NCI-H524 (cell line): ENCODE measurements around the gene UGCG.
"Not testable (repeated sequence)": the region's sequence is repeated elsewhere in the genome, so short reads cannot be mapped to it uniquely, and the experiment has no call there.

Source experiments
- DNase-seq, 2 experiments: peaks; one replicate each; lab custom pipeline; 2025; lab: John Stamatoyannopoulos, UW

The UGCG gene

GRCh38 chr9:111920531-111920930 is 23.9 kb downstream of the UGCG start:
- no peak for DNase-seq

- no peak for DNase-seq
Measured at GRCh38 chr9:111922324-111923013, 25.9 kb downstream of the UGCG start.

GRCh38 chr9:111924281-111924680 is 27.7 kb downstream of the UGCG start:
- no peak for DNase-seq

GRCh38 chr9:111925017-111925770 is 28.6 kb downstream of the UGCG start:
- DNase-seq, result no peak

GRCh38 chr9:111925784-111926183 is 29.2 kb downstream of the UGCG start:
- no peak for DNase-seq

- DNase-seq, result no peak
Measured at GRCh38 chr9:111926421-111926875, 29.8 kb downstream of the UGCG start.

GRCh38 chr9:111928359-111928720 is 31.7 kb downstream of the UGCG start:
- no peak for DNase-seq

- no peak for DNase-seq
Measured at GRCh38 chr9:111934747-111935146, 38.1 kb downstream of the UGCG start.

- no peak for DNase-seq
Measured at GRCh38 chr9:111936391-111936790, 39.8 kb downstream of the UGCG start.

- no peak for DNase-seq
Measured at GRCh38 chr9:111937301-111937700, 40.7 kb downstream of the UGCG start.

- DNase-seq, result no peak
Measured at GRCh38 chr9:111937781-111938426, 41.3 kb downstream of the UGCG start.

- DNase-seq, result no peak
Measured at GRCh38 chr9:111938427-111938800, 41.8 kb downstream of the UGCG start.

GRCh38 chr9:111939322-111939721 is 42.7 kb downstream of the UGCG start:
- DNase-seq, result no peak

GRCh38 chr9:111940697-111941096 is 44.1 kb downstream of the UGCG start:
- no peak for DNase-seq

GRCh38 chr9:111943200-111943599 is 46.6 kb downstream of the UGCG start:
- DNase-seq, result no peak

GRCh38 chr9:111943746-111944145 is 47.1 kb downstream of the UGCG start:
- DNase-seq, result no peak

GRCh38 chr9:111944241-111944866 is 47.7 kb downstream of the UGCG start:
- DNase-seq, result no peak

GRCh38 chr9:111945216-111945615 is 48.6 kb downstream of the UGCG start:
- no peak for DNase-seq

- not testable (repeated sequence) for DNase-seq
Measured at GRCh38 chr9:111948109-111948508, 51.5 kb downstream of the UGCG start.

GRCh38 chr9:111948951-111949350 is 52.3 kb downstream of the UGCG start:
- no peak for DNase-seq

GRCh38 chr9:111949919-111950318 is 53.3 kb downstream of the UGCG start:
- DNase-seq, result no peak

GRCh38 chr9:111952559-111952958 is 55.9 kb downstream of the UGCG start:
- no peak for DNase-seq

- DNase-seq, result no peak
Measured at GRCh38 chr9:111953444-111953843, 56.8 kb downstream of the UGCG start.
